ENCODE data around the gene AHSG. TPM values are rescaled to one million over a fixed set of nuclear protein-coding genes. Genes with fewer than 3 reads are reported as not detected.

The AHSG gene
- total RNA-seq, 6 experiments from 2014 or later = not detected

GRCh38 chr3:186589121-186589520 is 23.7 kb upstream of the AHSG start:
- no peak overlapping the region for H3K27ac Mint-ChIP-seq
- H3K36me3 Mint-ChIP-seq (ENCODE audit: low read depth) = peaks cover 9% of the 10 kb centered on the region
- no peaks in the 10 kb centered on the region for H3K9me3 Mint-ChIP-seq
- TF ChIP-seq CTCF (IDR thresholded peaks at IDR 0.05) = peak; percentile 54
- H3K4me1 Mint-ChIP-seq (ENCODE audit: low read depth) = peaks cover 17% of the 10 kb centered on the region
- H3K4me3 Mint-ChIP-seq = no peak overlapping the region
- H3K27me3 Mint-ChIP-seq (ENCODE audit: insufficient read depth) = peaks cover 3% of the 10 kb centered on the region
- DNase-seq = no peak

- 0 out of 2 replicates have a peak, but pooled peaks cover under 1% of the 10 kb centered on the region for H3K36me3 Mint-ChIP-seq (ENCODE audit: low read depth)
- H3K4me3 Mint-ChIP-seq = no peak overlapping the region
- no peak overlapping the region for H3K27ac Mint-ChIP-seq
- DNase-seq = no peak
- H3K9me3 Mint-ChIP-seq = no peaks in the 10 kb centered on the region
- TF ChIP-seq CTCF (IDR thresholded peaks at IDR 0.05) = no peak
- H3K4me1 Mint-ChIP-seq (ENCODE audit: low read depth) = peaks cover 17% of the 10 kb centered on the region
- peaks cover 3% of the 10 kb centered on the region for H3K27me3 Mint-ChIP-seq (ENCODE audit: insufficient read depth)
Measured at GRCh38 chr3:186589856-186590579, 22.8 kb upstream of the AHSG start.

GRCh38 chr3:186590580-186591295 is 22.1 kb upstream of the AHSG start:
- H3K27me3 Mint-ChIP-seq (ENCODE audit: insufficient read depth) = peaks cover 3% of the 10 kb centered on the region
- H3K36me3 Mint-ChIP-seq (ENCODE audit: low read depth) = no peaks in the 10 kb centered on the region
- DNase-seq = no peak
- H3K4me3 Mint-ChIP-seq = no peak overlapping the region
- no peak for TF ChIP-seq CTCF (IDR thresholded peaks at IDR 0.05)
- peaks cover 17% of the 10 kb centered on the region for H3K4me1 Mint-ChIP-seq (ENCODE audit: low read depth)
- H3K9me3 Mint-ChIP-seq = no peaks in the 10 kb centered on the region
- H3K27ac Mint-ChIP-seq = no peak overlapping the region

- Mint-ChIP-seq H3K4me3 (no peak overlapping the region), H3K27me3 (ENCODE audit: insufficient read depth) (peaks cover 3% of the 10 kb centered on the region), H3K9me3 (no peaks in the 10 kb centered on the region), H3K36me3 (ENCODE audit: low read depth) (no peaks in the 10 kb centered on the region), H3K27ac (no peak overlapping the region), H3K4me1 (ENCODE audit: low read depth) (peaks cover 23% of the 10 kb centered on the region)
- no peak for TF ChIP-seq CTCF (IDR thresholded peaks at IDR 0.05)
- no peak for DNase-seq
Measured at GRCh38 chr3:186592682-186593081, 20.2 kb upstream of the AHSG start.

- no peak for DNase-seq
- H3K27ac Mint-ChIP-seq = no peak overlapping the region
- TF ChIP-seq CTCF (IDR thresholded peaks at IDR 0.05) = no peak
Measured at GRCh38 chr3:186593862-186594261, 19.0 kb upstream of the AHSG start.

More at GRCh38 chr3:186593862-186594261, 19.0 kb upstream of the AHSG start:
- Mint-ChIP-seq H3K9me3 (no peaks in the 10 kb centered on the region), H3K27me3 (ENCODE audit: insufficient read depth) (peaks cover 8% of the 10 kb centered on the region), H3K36me3 (ENCODE audit: low read depth) (no peaks in the 10 kb centered on the region), H3K4me1 (ENCODE audit: low read depth) (peaks cover 24% of the 10 kb centered on the region), H3K4me3 (no peak overlapping the region)
